H1 (cell line): ENCODE data around the gene EPHB3.

ENCODE experiments used
- CTCF ChIP-seq, 3 experiments: IDR thresholded peaks; 1 replicate in 2 of 3; 2 replicates in 1 of 3; pipeline versions ENCODE4 v1.5.1 to v1.6.1; 2011; ENCODE audit warnings: low read length in 3 of 3, mild to moderate bottlenecking in 3 of 3, inconsistent platforms in 2 of 3, low read depth in 1 of 3, moderate library complexity in 1 of 3; ENCODE audit not compliant: insufficient read depth in 1 of 3; ENCODE audit errors: control extremely low read depth in 1 of 3
- POLR2A ChIP-seq, 2 experiments: IDR thresholded peaks; 1 replicate in 1 of 2; 2 replicates in 1 of 2; pipeline ENCODE4 v1.6.1; 2011; ENCODE audit warnings: low read depth in 2 of 2, low read length in 2 of 2, mild to moderate bottlenecking in 2 of 2; ENCODE audit errors: control extremely low read depth in 1 of 2
- POLR2AphosphoS5 ChIP-seq: IDR thresholded peaks from 2 replicates; pipeline ENCODE4 v1.6.1; 2011; ENCODE audit warnings: low read depth, low read length
- RAD21 ChIP-seq, 2 experiments: IDR thresholded peaks in 1 of 2; conservative IDR thresholded peaks in 1 of 2; 2 replicates each; pipeline ENCODE4 v1.6.1; 2011; ENCODE audit warnings: low read depth in 2 of 2, low read length in 2 of 2, improper control_type of control experiment in 1 of 2, inconsistent platforms in 1 of 2, mild to moderate bottlenecking in 1 of 2, moderate library complexity in 1 of 2
- SRF ChIP-seq: IDR thresholded peaks from 2 replicates; pipeline ENCODE4 v1.6.1; 2011; ENCODE audit warnings: mild to moderate bottlenecking, low read depth, low read length, moderate library complexity
- ZNF274 ChIP-seq: IDR thresholded peaks from 2 replicates; pipeline ENCODE4 v1.7.0; 2012; ENCODE audit warnings: low read length, borderline replicate concordance; ENCODE audit errors: extremely low read depth

GRCh38 chr3:184526088-184526433 is 35.5 kb upstream of the EPHB3 start:
- peak; percentile 34 to 56 (median 39); a peak in 3 of 4 replicates for TF ChIP-seq CTCF (IDR thresholded peaks at IDR 0.05; ENCODE audit: control extremely low read depth in 1 of 3, insufficient read depth in 1 of 3, low read depth in 1 of 3, low read length in 3 of 3)
- no peak for TF ChIP-seq ZNF274
- TF ChIP-seq RAD21 (IDR thresholded peaks at IDR 0.05 in 1 of 2, conservative IDR thresholded peaks at IDR 0.05 in 1 of 2; ENCODE audit: low read depth in 2 of 2, low read length in 2 of 2) = no peak; a peak in 1 of 4 replicates
- no peak for TF ChIP-seq SRF
- no peak; the same call in 1 of the 2 replicates for TF ChIP-seq POLR2AphosphoS5
- peak in 1 of 2 experiments; percentile 66; a peak in 2 of 3 replicates for TF ChIP-seq POLR2A (IDR thresholded peaks at IDR 0.05; ENCODE audit: control extremely low read depth in 1 of 2, low read depth in 2 of 2, low read length in 2 of 2)
